PC-3 (cell line): Measurements from ENCODE around the gene CCSER1.

Source experiments
- EZH2 ChIP-seq: fragments of 300-600 bp; sonication (generic); IDR thresholded peaks from one replicate; pipeline ENCODE4 v1.6.1; 2017; ENCODE audit warnings: antibody characterized with exemption, mild to moderate bottlenecking, low read length; ENCODE audit not compliant: unreplicated experiment
- TF ChIP-seq, protein P1 (sequence below): fragments of 300-600 bp; sonication (generic); conservative IDR thresholded peaks from 2 replicates; pipeline ENCODE4 v1.5.1; 2017; ENCODE audit warnings: antibody characterized with exemption, low read depth, mild to moderate bottlenecking, low read length

GRCh38 chr4:90292438-90292837 is 165.2 kb downstream of the CCSER1 start:
- TF ChIP-seq, protein P1, sequence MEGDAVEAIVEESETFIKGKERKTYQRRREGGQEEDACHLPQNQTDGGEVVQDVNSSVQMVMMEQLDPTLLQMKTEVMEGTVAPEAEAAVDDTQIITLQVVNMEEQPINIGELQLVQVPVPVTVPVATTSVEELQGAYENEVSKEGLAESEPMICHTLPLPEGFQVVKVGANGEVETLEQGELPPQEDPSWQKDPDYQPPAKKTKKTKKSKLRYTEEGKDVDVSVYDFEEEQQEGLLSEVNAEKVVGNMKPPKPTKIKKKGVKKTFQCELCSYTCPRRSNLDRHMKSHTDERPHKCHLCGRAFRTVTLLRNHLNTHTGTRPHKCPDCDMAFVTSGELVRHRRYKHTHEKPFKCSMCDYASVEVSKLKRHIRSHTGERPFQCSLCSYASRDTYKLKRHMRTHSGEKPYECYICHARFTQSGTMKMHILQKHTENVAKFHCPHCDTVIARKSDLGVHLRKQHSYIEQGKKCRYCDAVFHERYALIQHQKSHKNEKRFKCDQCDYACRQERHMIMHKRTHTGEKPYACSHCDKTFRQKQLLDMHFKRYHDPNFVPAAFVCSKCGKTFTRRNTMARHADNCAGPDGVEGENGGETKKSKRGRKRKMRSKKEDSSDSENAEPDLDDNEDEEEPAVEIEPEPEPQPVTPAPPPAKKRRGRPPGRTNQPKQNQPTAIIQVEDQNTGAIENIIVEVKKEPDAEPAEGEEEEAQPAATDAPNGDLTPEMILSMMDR: no peak
- no peak for TF ChIP-seq EZH2
